Left lung (tissue), 10 donors: ENCODE data around the gene BCL2A1. TPM values are rescaled to one million over a fixed set of nuclear protein-coding genes. Genes with fewer than 3 reads are reported as not detected.
"Not testable (repeated sequence)": the region's sequence is repeated elsewhere in the genome, so short reads cannot be mapped to it uniquely, and the experiment has no call there.

Source experiments
- ATAC-seq: fragments of 200-7000 bp; cut with Tn5 transposase; one replicate; pipeline ENCODE4 v1.9.1; 2020; ENCODE audit warnings: moderate library complexity
- DNase-seq, 4 donors: peaks; one replicate each; pipeline ENCODE4 v3.0.0-alpha.2; 2013 to 2020
- H3K27ac ChIP-seq, 2 donors: fragments of 200-600 bp; sonication (generic) in 1 of 2; one replicate each; pipeline versions ENCODE4 v1.5.0 to v1.8.0; 2020 to 2021
- H3K27me3 ChIP-seq, 2 donors: fragments of 200-600 bp; sonication (generic) in 1 of 2; one replicate each; pipeline versions ENCODE4 v1.5.0 to v1.8.0; 2020 to 2021
- H3K36me3 ChIP-seq, 2 donors: fragments of 200-600 bp; sonication (generic) in 1 of 2; one replicate each; pipeline versions ENCODE4 v1.5.0 to v1.8.0; 2020 to 2021
- H3K4me1 ChIP-seq, 2 donors: fragments of 200-600 bp; one replicate each; pipeline ENCODE4 v1.8.0; 2021
- H3K4me3 ChIP-seq, 2 donors: fragments of 200-600 bp; sonication (generic) in 1 of 2; one replicate each; pipeline versions ENCODE4 v1.5.0 to v1.8.0; 2020 to 2021; ENCODE audit warnings: mild to moderate bottlenecking in 1 of 2
- H3K9me3 ChIP-seq, 2 donors: fragments of 200-600 bp; sonication (generic) in 1 of 2; one replicate each; pipeline versions ENCODE4 v1.5.0 to v1.8.0; 2020 to 2021
- intact Hi-C, 2 donors: fragments of 100-400 bp; cut with DNase I; formaldehyde crosslinking; loops; one replicate each; pipeline versions ENCODE4 v1.11.2 to v1.14.2; 2022
- polyA plus RNA-seq, 6 donors: library from polyadenylated mRNA; unstranded; fragments of 120-200 nt; gene quantifications; one replicate each; pipeline ENCODE4 v1.2.1, GENCODE V29; 2013; ENCODE audit not compliant: insufficient read length in 6 of 6
- total RNA-seq, 2 donors: library from RNA; stranded (reverse); fragmentation: NEBNext Ultra II Directional; extraction: Animal tissue kit (Norgen Biotek cat#: 25700); gene quantifications; one replicate each; pipeline ENCODE4 v1.2.1, GENCODE V29; 2021
- TF ChIP-seq, protein P1 (sequence below), 2 donors: fragments of 200-600 bp; sonication (generic) in 1 of 2; IDR thresholded peaks; one replicate each; pipeline versions ENCODE4 v1.5.0 to v1.8.0; 2021; ENCODE audit warnings: antibody characterized with exemption in 2 of 2
- donor health status: DM: no; HTN: yes; CAD: no.
- donor health status: DM: no; HTN: no; CAD: no.

BCL2A1 gene
- total and polyA plus RNA-seq, 8 donors = 0.24 to 99.2 (median 0.78) TPM

DNA sequence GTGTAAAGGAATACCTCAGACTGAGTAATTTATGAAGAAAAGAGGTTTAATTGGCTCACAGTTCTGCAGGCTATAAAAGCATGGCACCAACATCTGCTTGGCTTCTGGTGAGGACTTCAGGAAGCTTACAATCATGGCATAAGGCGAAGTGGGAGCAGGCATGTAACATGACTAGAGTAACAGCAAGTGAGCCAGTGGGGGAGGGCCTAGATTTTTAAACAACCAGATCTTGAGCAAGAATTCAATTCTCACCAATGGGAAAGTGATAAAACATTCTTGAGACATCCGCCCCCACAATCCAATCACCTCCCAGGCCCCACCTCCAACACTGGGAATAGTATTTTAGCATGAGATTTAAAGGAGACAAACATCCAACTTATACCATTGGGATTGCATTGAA, 44.2 kb upstream of the BCL2A1 start:
- H3K4me3 ChIP-seq = no peak overlapping the region
- H3K4me1 ChIP-seq = no peaks in the 10 kb centered on the region
- ATAC-seq = no peak
- no peak overlapping the region for H3K27ac ChIP-seq
- H3K36me3 ChIP-seq = no peaks in the 10 kb centered on the region
- DNase-seq = no peak
- H3K27me3 ChIP-seq = no peaks in the 10 kb centered on the region
- intact Hi-C loops = no loop called here
- TF ChIP-seq, protein P1, sequence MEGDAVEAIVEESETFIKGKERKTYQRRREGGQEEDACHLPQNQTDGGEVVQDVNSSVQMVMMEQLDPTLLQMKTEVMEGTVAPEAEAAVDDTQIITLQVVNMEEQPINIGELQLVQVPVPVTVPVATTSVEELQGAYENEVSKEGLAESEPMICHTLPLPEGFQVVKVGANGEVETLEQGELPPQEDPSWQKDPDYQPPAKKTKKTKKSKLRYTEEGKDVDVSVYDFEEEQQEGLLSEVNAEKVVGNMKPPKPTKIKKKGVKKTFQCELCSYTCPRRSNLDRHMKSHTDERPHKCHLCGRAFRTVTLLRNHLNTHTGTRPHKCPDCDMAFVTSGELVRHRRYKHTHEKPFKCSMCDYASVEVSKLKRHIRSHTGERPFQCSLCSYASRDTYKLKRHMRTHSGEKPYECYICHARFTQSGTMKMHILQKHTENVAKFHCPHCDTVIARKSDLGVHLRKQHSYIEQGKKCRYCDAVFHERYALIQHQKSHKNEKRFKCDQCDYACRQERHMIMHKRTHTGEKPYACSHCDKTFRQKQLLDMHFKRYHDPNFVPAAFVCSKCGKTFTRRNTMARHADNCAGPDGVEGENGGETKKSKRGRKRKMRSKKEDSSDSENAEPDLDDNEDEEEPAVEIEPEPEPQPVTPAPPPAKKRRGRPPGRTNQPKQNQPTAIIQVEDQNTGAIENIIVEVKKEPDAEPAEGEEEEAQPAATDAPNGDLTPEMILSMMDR (IDR thresholded peaks at IDR 0.05) = no peak
- no peaks in the 10 kb centered on the region for H3K9me3 ChIP-seq

DNA sequence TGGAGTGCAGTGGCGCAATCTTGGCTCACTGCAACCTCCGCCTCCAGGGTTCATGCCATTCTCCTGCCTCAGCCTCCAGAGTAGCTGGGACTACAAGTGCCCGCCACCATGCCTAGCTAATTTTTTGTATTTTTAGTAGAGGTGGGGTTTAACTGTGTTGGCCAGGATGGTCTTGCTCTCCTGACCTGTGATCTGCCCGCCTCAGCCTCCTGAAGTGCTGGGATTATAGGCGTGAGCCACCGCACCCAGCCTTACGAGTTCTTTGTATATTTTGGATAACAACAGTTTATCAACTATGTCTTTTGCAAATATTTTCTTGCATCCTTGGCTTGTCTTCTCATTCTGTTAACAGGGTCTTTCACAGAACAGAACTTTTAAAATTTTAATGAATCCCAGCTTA, 43.2 kb upstream of the BCL2A1 start:
- DNase-seq, H3K36me3 ChIP-seq, H3K27me3 ChIP-seq, H3K27ac ChIP-seq, H3K9me3 ChIP-seq, H3K4me3 ChIP-seq, ATAC-seq, intact Hi-C loops, H3K4me1 ChIP-seq: not testable (repeated sequence)

DNA sequence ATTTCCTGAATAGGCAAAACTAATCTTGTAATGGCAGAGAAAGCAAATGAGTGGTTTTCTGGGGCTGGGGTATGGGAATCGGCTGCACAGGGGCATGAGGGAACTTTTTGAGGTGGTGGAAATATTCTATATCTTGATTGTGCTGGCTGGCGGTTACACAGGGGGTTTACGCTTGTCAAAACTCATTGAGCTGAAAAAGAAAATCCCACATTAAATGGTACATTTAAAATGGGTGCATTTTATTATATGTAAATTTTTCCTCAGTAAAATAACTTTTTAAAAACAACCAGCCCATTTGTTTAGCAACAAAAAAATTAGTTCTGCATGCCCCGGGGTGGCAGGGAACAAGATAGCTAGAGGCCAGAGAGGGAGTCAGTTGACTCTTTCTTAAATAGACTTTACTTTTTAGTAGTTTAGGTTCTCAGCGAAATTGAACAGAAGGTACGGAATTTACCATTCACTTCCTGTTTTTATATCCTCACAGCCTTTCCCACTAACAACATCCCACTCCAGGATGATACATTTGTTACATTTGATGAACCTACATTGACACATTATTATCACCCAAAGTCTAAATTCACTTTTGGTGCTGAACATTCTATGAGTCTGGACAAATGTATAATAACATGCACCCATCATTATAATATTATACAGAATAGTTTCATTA, 41.2 kb upstream of the BCL2A1 start:
- H3K36me3 ChIP-seq = no peaks in the 10 kb centered on the region

DNA sequence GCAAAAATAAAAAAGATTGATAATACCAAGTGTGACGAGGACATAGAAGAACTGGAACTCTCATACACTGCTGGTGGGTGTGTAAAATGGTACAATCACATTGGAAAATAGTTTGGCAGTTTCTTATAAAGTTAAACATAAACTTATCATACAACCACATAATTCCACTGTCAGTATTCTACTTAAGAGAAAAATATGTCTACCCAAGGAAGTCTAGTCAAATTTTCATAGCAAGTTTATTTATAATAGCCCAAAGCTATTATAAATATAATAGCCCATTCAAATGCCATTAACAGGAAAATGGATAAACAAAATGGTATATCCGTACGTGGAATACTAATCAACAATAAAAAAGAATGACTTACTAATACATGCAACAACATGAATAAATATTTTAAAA, 40.6 kb upstream of the BCL2A1 start:
- intact Hi-C loops = no loop called here
- Histone ChIP-seq H3K27ac (no peak overlapping the region), H3K27me3 (no peaks in the 10 kb centered on the region), H3K36me3 (no peaks in the 10 kb centered on the region), H3K9me3 (no peaks in the 10 kb centered on the region), H3K4me3 (no peak overlapping the region), H3K4me1 (no peaks in the 10 kb centered on the region)
- no peak for ATAC-seq
- no peak for DNase-seq
- TF ChIP-seq, protein P1 (IDR thresholded peaks at IDR 0.05) = no peak

More for the DNA sequence above, 41.2 kb upstream of the BCL2A1 start:
- TF ChIP-seq, protein P1 (IDR thresholded peaks at IDR 0.05) = no peak
- Histone ChIP-seq H3K4me3 (no peak overlapping the region), H3K27me3 (no peaks in the 10 kb centered on the region), H3K9me3 (no peaks in the 10 kb centered on the region), H3K4me1 (no peaks in the 10 kb centered on the region), H3K27ac (no peak overlapping the region)
- intact Hi-C loops = no loop called here
- no peak for DNase-seq
- no peak for ATAC-seq

DNA sequence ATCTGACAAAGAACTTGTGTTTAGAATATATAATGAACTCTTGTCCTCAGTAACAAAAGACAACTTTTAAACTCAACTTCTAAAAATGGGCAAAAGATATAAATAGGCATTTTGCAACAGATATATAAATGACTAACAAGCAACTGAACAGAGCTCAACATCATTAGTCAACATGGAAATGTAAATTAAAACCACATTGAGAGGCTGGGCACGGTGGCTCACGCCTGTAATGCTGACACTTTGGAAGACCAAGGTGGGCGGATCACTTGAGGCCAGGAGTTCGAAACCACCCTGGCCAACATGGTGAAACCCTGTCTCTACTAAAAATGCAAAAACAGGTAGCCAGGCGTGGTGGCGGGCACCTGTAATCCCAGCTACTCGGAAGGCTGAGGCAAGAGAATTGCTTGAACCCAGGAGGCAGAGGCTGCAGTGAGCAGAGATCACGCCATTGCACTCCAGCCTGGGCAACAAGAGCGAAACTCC, 40.1 kb upstream of the BCL2A1 start:
- H3K4me1 ChIP-seq, ATAC-seq, DNase-seq, H3K9me3 ChIP-seq, H3K4me3 ChIP-seq, H3K27ac ChIP-seq, H3K36me3 ChIP-seq, intact Hi-C loops, H3K27me3 ChIP-seq: not testable (repeated sequence)

DNA sequence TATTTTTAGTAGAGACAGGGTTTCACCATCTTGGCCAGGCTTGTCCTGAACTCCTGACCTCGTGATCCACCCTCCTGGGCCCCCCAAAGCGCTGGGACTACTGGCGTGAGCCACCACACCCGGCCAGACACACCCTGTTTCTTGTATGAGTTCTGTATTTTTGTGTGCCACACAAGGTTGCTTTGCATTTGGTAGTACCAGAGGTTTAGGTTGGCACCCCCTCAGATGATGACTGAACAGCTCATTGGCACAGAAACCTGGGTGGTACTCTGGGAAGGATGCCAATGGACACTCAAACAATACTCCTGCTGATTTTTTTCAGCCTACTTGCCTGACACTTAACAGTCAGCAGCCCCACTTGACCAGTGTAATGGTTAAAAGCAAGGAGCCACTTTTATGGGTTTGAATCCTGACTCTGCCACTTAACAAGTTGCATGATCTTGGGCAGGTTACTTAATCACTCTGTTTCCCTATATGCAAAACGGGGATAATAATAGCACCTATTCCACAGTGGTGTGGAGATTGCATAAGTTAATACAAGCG, 39.2 kb upstream of the BCL2A1 start:
- Histone ChIP-seq H3K27ac (no peak overlapping the region), H3K27me3 (no peaks in the 10 kb centered on the region), H3K4me3 (no peak overlapping the region), H3K4me1 (no peaks in the 10 kb centered on the region), H3K36me3 (no peaks in the 10 kb centered on the region), H3K9me3 (no peaks in the 10 kb centered on the region)
- peak; percentile 91 for ATAC-seq
- peak in 2 of 4 donors; percentile 44 to 47 for DNase-seq
- intact Hi-C loops = no loop called here
- TF ChIP-seq, protein P1 (IDR thresholded peaks at IDR 0.05) = no peak
